KMS-11 (cell line): Measurements from ENCODE around the gene KCNG1.
"Not testable (repeated sequence)": the region's sequence is repeated elsewhere in the genome, so short reads cannot be mapped to it uniquely, and the experiment has no call there.

Source experiments
- H2AFZ ChIP-seq: fragments of 200-600 bp; sonication (generic); 2 replicates; pipeline ENCODE4 v1.6.1; 2016; ENCODE audit warnings: antibody characterized with exemption, mixed run types, low read depth
- H3K27ac ChIP-seq: fragments of 200-600 bp; sonication (generic); 2 replicates; pipeline ENCODE4 v1.6.1; 2016; ENCODE audit warnings: mild to moderate bottlenecking, mixed run types
- H3K27me3 ChIP-seq: fragments of 200-600 bp; sonication (generic); 2 replicates; pipeline ENCODE4 v1.6.1; 2017; ENCODE audit warnings: mild to moderate bottlenecking, low read depth, mixed run types, moderate library complexity; ENCODE audit not compliant: insufficient read depth
- H3K36me3 ChIP-seq: fragments of 200-600 bp; sonication (generic); 2 replicates; pipeline ENCODE4 v1.6.1; 2017; ENCODE audit warnings: mild to moderate bottlenecking, mixed run types; ENCODE audit not compliant: insufficient read depth
- H3K4me1 ChIP-seq: fragments of 200-600 bp; sonication (generic); 2 replicates; pipeline ENCODE4 v1.6.1; 2016; ENCODE audit warnings: mild to moderate bottlenecking, low read depth, mixed run types; ENCODE audit not compliant: poor library complexity, severe bottlenecking
- H3K4me2 ChIP-seq: fragments of 200-600 bp; sonication (generic); 2 replicates; pipeline ENCODE4 v1.7.0; 2016; ENCODE audit warnings: mild to moderate bottlenecking, mixed run types
- H3K4me3 ChIP-seq: fragments of 200-600 bp; sonication (generic); IDR thresholded peaks from 2 replicates; pipeline ENCODE4 v1.6.1; 2017; ENCODE audit warnings: low read depth, low read length, mixed read lengths; ENCODE audit not compliant: insufficient read depth
- H3K79me2 ChIP-seq: fragments of 200-600 bp; sonication (generic); 2 replicates; pipeline ENCODE4 v1.6.1; 2016; ENCODE audit warnings: low read depth, mixed run types; ENCODE audit not compliant: insufficient read depth
- H3K9ac ChIP-seq: fragments of 200-600 bp; sonication (generic); 2 replicates; pipeline ENCODE4 v1.6.1; 2016; ENCODE audit warnings: mild to moderate bottlenecking, mixed run types
- H4K20me1 ChIP-seq: fragments of 200-600 bp; sonication (generic); 2 replicates; pipeline ENCODE4 v1.6.1; 2016; ENCODE audit warnings: mild to moderate bottlenecking, mixed run types; ENCODE audit not compliant: insufficient read depth
- CTCF ChIP-seq: fragments of 200-600 bp; sonication (generic); conservative IDR thresholded peaks from 2 replicates; pipeline ENCODE4 v1.6.1; 2017; ENCODE audit warnings: low read depth, mild to moderate bottlenecking, antibody characterized with exemption, low read length, moderate library complexity, mixed read lengths

The KCNG1 gene

GRCh38 chr20:51046021-51046985, 23.4 kb upstream of the KCNG1 start:
- Histone ChIP-seq H3K4me1 (no peaks in the 10 kb centered on the region), H3K79me2 (no peaks in the 10 kb centered on the region), H3K27ac (no peak overlapping the region), H3K27me3 (no peaks in the 10 kb centered on the region), H4K20me1 (no peaks in the 10 kb centered on the region), H2AFZ (no peak overlapping the region), H3K36me3 (no peaks in the 10 kb centered on the region), H3K4me3 (no peak overlapping the region), H3K4me2 (no peak overlapping the region), H3K9ac (no peak overlapping the region)
- no peak for TF ChIP-seq CTCF

- H2AFZ ChIP-seq, H3K27ac ChIP-seq, H3K4me2 ChIP-seq, H3K4me3 ChIP-seq, H4K20me1 ChIP-seq, H3K79me2 ChIP-seq, H3K4me1 ChIP-seq, H3K36me3 ChIP-seq, H3K27me3 ChIP-seq, H3K9ac ChIP-seq: not testable (repeated sequence)
Measured at GRCh38 chr20:51045492-51045891, 22.6 kb upstream of the KCNG1 start.

- no peak overlapping the region for H3K4me3 ChIP-seq
- no peaks in the 10 kb centered on the region for H3K27me3 ChIP-seq
- H3K79me2 ChIP-seq: no peaks in the 10 kb centered on the region
- H4K20me1 ChIP-seq: no peaks in the 10 kb centered on the region
- H3K9ac ChIP-seq: no peak overlapping the region
- H3K36me3 ChIP-seq: no peaks in the 10 kb centered on the region
- no peak for TF ChIP-seq CTCF
- no peaks in the 10 kb centered on the region for H3K4me1 ChIP-seq
- H3K27ac ChIP-seq: no peak overlapping the region
- no peak overlapping the region for H3K4me2 ChIP-seq
- H2AFZ ChIP-seq: no peak overlapping the region
Measured at GRCh38 chr20:51044796-51045195, 21.9 kb upstream of the KCNG1 start.

GRCh38 chr20:51043811-51044210, 20.9 kb upstream of the KCNG1 start:
- Histone ChIP-seq H2AFZ (no peak overlapping the region), H3K4me2 (no peak overlapping the region), H3K79me2 (no peaks in the 10 kb centered on the region), H4K20me1 (no peaks in the 10 kb centered on the region), H3K4me1 (no peaks in the 10 kb centered on the region), H3K36me3 (no peaks in the 10 kb centered on the region), H3K27ac (no peak overlapping the region), H3K27me3 (no peaks in the 10 kb centered on the region), H3K9ac (no peak overlapping the region), H3K4me3 (no peak overlapping the region)
- no peak for TF ChIP-seq CTCF

DNA sequence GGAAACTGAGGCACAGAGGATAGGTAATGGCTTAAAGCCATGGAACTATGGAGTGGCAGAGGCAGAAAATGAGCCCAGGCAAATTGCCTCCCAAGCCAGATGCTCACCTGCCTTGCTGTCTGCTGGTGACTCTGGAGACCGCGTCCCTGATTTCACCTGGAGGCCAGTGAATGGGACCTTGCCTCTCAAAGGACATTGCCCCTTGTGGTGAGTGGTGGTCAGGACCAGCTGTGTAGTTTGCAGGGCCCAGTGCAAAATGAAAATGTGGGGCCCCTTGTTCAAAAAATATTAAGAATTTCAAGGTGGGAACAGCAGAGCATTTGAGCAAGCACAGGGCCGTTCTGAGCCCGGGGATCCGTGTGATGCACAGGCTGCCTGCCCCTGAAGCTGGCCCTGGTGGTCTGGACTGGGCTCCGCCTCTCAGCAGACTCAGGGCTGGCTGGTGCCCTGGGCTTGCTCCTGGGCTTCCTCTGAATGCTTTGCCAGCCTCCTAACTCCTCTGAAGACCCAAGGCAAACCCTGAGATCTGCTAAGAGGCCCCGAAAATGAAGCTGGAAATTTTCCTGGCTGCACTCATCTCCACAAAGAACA, 19.8 kb upstream of the KCNG1 start:
- no peaks in the 10 kb centered on the region for H3K27me3 ChIP-seq
- no peaks in the 10 kb centered on the region for H4K20me1 ChIP-seq
- no peak overlapping the region for H3K9ac ChIP-seq
- H2AFZ ChIP-seq: no peak overlapping the region
- no peaks in the 10 kb centered on the region for H3K4me1 ChIP-seq
- no peak overlapping the region for H3K4me2 ChIP-seq
- 0 out of 2 replicates have a peak, but pooled peaks have one; percentile 16 for TF ChIP-seq CTCF
- H3K36me3 ChIP-seq: no peaks in the 10 kb centered on the region
- H3K27ac ChIP-seq: no peak overlapping the region
- H3K4me3 ChIP-seq: no peak overlapping the region
- H3K79me2 ChIP-seq: no peaks in the 10 kb centered on the region
